DND-41 (cell line): ENCODE data around the gene MDFI.

ENCODE experiments used
- ATAC-seq: fragments of 200-7000 bp; cut with Tn5 transposase; 3 replicates; pipeline ENCODE4 v1.9.1; 2021; ENCODE audit warnings: low read depth; ENCODE audit not compliant: insufficient read depth
- DNase-seq: peaks from one replicate; pipeline ENCODE4 v3.0.0-alpha.2; 2020
- H2AFZ ChIP-seq: 2 replicates; pipeline ENCODE4 v1.6.0; 2012; ENCODE audit warnings: low read depth, low read length
- H3K27ac ChIP-seq: 2 replicates; pipeline ENCODE4 v1.5.1; 2012; ENCODE audit warnings: low read length, inconsistent platforms
- H3K27me3 ChIP-seq: fragments of 200-600 bp; sonication (generic); 2 replicates; pipeline ENCODE4 v1.6.0; 2012; ENCODE audit warnings: low read length, mild to moderate bottlenecking, inconsistent platforms; ENCODE audit not compliant: insufficient read depth, poor library complexity
- H3K36me3 ChIP-seq: 2 replicates; pipeline ENCODE4 v1.5.1; 2012; ENCODE audit warnings: low read length, inconsistent platforms; ENCODE audit not compliant: insufficient read depth
- H3K4me1 ChIP-seq: 2 replicates; pipeline ENCODE4 v1.5.1; 2012; ENCODE audit warnings: mild to moderate bottlenecking, low read length; ENCODE audit not compliant: insufficient read depth
- H3K4me2 ChIP-seq: 2 replicates; pipeline ENCODE4 v1.6.0; 2012; ENCODE audit warnings: mild to moderate bottlenecking, moderate library complexity, low read length, inconsistent platforms; ENCODE audit not compliant: insufficient read depth
- H3K4me3 ChIP-seq, 2 experiments: fragments of 200-600 bp in 1 of 2; shearing (Covaris generic) in 1 of 2; 2 replicates each; pipeline ENCODE4 v1.5.1; 2012 to 2016; ENCODE audit warnings: inconsistent platforms in 2 of 2, low read length in 2 of 2, mild to moderate bottlenecking in 2 of 2, low read depth in 1 of 2, moderate library complexity in 1 of 2
- H3K79me2 ChIP-seq: 2 replicates; pipeline ENCODE4 v1.6.0; 2012; ENCODE audit warnings: low read length, inconsistent platforms; ENCODE audit not compliant: insufficient read depth
- H3K9ac ChIP-seq: 2 replicates; pipeline ENCODE4 v1.6.0; 2012; ENCODE audit warnings: low read depth, mild to moderate bottlenecking, inconsistent platforms, low read length, moderate library complexity
- H3K9me3 ChIP-seq: 2 replicates; pipeline ENCODE4 v1.5.1; 2012; ENCODE audit warnings: low read length, moderate library complexity, mild to moderate bottlenecking, inconsistent platforms; ENCODE audit not compliant: insufficient read depth, severe bottlenecking
- H4K20me1 ChIP-seq: 2 replicates; pipeline ENCODE4 v1.6.0; 2012; ENCODE audit warnings: low read length; ENCODE audit not compliant: insufficient read depth
- CTCF ChIP-seq: IDR thresholded peaks from 2 replicates; pipeline ENCODE4 v1.5.1; 2012; ENCODE audit warnings: borderline replicate concordance, low read length, moderate library complexity, mild to moderate bottlenecking; ENCODE audit not compliant: poor library complexity, severe bottlenecking; ENCODE audit errors: extremely low read depth
- EZH2 ChIP-seq: IDR thresholded peaks from 3 replicates; pipeline ENCODE4 v1.6.1; 2012; ENCODE audit warnings: borderline replicate concordance, low read depth, mild to moderate bottlenecking, moderate library complexity, low read length, inconsistent platforms; ENCODE audit not compliant: severe bottlenecking

MDFI gene

GRCh38 chr6:41607036-41607435, 31.2 kb upstream of the MDFI start:
- Histone ChIP-seq H3K27ac (no peak overlapping the region), H2AFZ (no peak overlapping the region), H4K20me1 (no peaks in the 10 kb centered on the region), H3K4me2 (no peak overlapping the region), H3K79me2 (no peaks in the 10 kb centered on the region), H3K4me3 (no peak overlapping the region), H3K9ac (no peak overlapping the region), H3K4me1 (peaks cover 13% of the 10 kb centered on the region), H3K27me3 (no peaks in the 10 kb centered on the region), H3K36me3 (no peaks in the 10 kb centered on the region), H3K9me3 (no peaks in the 10 kb centered on the region)
- DNase-seq, result no peak
- TF ChIP-seq CTCF (no peak), EZH2 (no peak)
- ATAC-seq, result no peak

- Histone ChIP-seq H3K4me2 (no peak overlapping the region), H3K27ac (no peak overlapping the region), H3K27me3 (no peaks in the 10 kb centered on the region), H3K79me2 (no peaks in the 10 kb centered on the region), H2AFZ (no peak overlapping the region), H3K4me3 (no peak overlapping the region), H3K9ac (no peak overlapping the region), H3K4me1 (peaks cover 8% of the 10 kb centered on the region), H3K36me3 (no peaks in the 10 kb centered on the region), H3K9me3 (no peaks in the 10 kb centered on the region), H4K20me1 (no peaks in the 10 kb centered on the region)
- no peak for DNase-seq
- ATAC-seq, result no peak
- TF ChIP-seq CTCF (no peak), EZH2 (no peak)
Measured at GRCh38 chr6:41607736-41608135, 30.5 kb upstream of the MDFI start.

- Histone ChIP-seq H3K4me1 (no peaks in the 10 kb centered on the region), H3K9ac (no peak overlapping the region), H3K9me3 (no peaks in the 10 kb centered on the region), H3K36me3 (no peaks in the 10 kb centered on the region), H4K20me1 (no peaks in the 10 kb centered on the region), H3K27ac (no peak overlapping the region), H3K79me2 (no peaks in the 10 kb centered on the region), H3K27me3 (no peaks in the 10 kb centered on the region), H3K4me2 (no peak overlapping the region), H3K4me3 (no peak overlapping the region), H2AFZ (no peak overlapping the region)
- no peak for DNase-seq
- no peak for ATAC-seq
- TF ChIP-seq CTCF, result no peak
- TF ChIP-seq EZH2, result no peak
Measured at GRCh38 chr6:41608443-41609151, 29.7 kb upstream of the MDFI start.

- Histone ChIP-seq H3K27me3 (no peaks in the 10 kb centered on the region), H2AFZ (no peak overlapping the region), H4K20me1 (no peaks in the 10 kb centered on the region), H3K9ac (no peak overlapping the region), H3K4me2 (no peak overlapping the region), H3K36me3 (no peaks in the 10 kb centered on the region), H3K9me3 (no peaks in the 10 kb centered on the region), H3K4me3 (no peak overlapping the region), H3K79me2 (no peaks in the 10 kb centered on the region), H3K27ac (no peak overlapping the region), H3K4me1 (no peaks in the 10 kb centered on the region)
- ATAC-seq, result no peak
- TF ChIP-seq EZH2, result no peak
- no peak for TF ChIP-seq CTCF
- DNase-seq, result no peak
Measured at GRCh38 chr6:41614715-41615114, 23.6 kb upstream of the MDFI start.
